EH (cell line): ENCODE measurements around the gene HLCS.
A peak's percentile ranks its signal among the peaks of the same experiment; 100 is the strongest.

Experiments used
- DNase-seq: peaks from one replicate; pipeline ENCODE4 v3.0.0-alpha.2; 2015; ENCODE audit warnings: low read depth

HLCS gene

GRCh38 chr21:36811762-36812161 is 154.7 kb downstream of the HLCS start:
- no peak for DNase-seq

- DNase-seq, result no peak
These were observed 156.0 kb downstream of the HLCS start for GRCh38 chr21:36810443-36810842.

GRCh38 chr21:36807422-36807928 is 159.0 kb downstream of the HLCS start:
- no peak for DNase-seq

DNA sequence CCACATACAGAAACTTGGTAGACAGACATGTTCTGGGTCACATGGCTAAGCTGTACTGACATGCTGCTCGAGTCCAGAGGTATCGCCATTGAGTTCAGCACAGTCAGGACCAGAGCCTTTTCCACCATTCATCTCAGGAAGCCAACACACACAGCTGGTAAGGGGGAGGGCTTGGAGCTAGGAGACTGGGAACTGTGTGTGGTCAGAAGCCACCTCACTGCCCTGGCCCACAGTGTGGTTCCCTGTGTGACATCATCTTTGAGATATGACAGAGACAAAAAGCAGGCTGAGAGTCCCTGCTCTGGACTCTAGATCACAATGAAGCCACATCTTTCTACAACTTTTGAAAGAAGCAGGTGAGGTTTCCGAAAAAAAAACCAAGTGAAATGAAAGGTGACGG is 160.4 kb downstream of the HLCS start:
- DNase-seq, result peak; percentile 58

DNA sequence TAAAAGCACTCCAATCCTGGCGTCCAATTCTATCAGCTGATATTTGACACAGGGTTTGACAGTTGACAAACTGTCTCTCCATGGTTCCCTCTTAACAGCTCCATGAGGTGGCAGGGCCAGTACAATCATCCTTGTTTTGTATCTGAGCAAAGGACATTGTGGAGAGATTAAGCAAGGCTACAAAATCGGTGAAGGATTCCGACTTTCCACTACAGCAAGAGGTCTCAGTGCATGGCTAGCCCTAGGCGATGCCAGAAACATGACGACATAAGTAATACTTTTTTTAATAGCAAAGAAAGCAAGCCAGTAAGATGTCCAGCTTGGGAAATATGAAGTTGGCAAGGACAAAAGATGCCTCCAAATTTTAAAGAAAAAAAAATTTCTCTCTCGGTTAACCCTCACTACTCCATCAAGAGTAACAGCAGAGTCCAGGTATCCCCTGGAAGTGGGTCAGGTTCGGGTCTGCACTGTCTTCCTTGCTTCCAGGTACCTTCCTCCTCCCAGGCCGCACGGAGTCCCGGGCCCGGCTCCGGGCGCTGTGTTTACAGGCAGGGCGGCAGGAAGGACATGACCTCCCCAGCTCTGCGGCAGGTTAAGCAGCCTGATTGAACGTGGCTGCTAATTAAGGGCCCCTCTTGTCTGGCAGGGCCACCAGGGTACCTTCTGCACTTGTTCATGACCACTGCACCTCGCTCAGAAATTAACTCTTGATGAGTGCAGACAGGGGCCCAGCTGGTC is 161.4 kb downstream of the HLCS start:
- DNase-seq, result no peak

DNA sequence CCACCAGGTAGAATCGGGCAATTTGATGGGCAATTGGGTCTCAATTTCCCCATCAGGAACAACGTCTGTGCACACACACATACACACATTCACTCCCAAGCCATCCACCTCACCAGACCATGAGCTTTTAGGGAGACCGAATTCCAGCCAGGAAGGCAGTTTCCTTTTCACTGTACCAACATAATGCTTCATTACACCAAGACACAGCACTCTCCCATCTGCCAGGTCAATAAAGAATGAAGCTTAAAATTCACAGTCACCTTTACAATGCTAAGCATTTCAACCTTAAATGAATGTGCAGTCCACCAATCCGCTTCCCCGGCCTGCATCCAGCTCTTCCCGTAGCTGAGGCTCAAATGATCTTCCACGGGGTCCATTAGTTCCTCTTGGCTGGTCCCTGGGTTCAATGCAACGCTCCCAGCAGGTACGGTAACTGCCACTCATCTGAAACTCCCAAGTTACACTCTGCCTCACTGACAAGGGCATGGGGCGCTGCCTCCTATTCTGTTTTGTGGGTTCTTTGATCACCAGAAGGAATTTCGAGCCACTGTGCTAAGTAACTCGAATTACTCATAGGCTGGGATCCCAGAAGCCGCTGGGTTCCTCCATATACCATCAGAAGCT is 162.5 kb downstream of the HLCS start:
- DNase-seq, result no peak

DNA sequence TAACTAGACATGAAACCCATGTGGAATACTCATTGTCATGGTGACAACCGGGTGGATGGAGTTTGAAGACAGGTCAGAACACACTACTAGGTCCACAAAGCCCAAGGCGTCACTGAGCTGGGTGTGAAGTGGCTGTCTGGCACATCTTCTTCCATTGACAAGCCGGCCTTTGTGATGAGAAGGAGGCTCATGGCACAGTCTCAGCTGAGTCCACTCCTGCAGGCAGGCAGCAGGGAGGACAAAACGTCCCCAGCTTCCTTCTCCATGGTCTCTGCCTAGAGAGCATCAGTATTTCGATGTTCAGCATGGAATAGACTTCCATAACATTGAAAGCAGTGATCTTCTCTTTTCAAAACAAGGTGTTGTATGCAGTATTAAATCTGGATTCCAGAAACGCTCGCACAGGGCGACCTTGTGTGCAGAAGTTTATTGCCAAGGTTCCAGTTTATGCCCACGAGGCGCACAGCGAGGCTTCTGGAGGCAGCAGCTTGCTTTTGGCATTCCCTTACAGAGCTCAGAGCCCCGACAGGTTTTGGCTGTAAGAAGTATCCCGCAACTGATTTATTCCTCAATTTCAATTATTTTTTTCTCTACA is 163.3 kb downstream of the HLCS start:
- no peak for DNase-seq

DNA sequence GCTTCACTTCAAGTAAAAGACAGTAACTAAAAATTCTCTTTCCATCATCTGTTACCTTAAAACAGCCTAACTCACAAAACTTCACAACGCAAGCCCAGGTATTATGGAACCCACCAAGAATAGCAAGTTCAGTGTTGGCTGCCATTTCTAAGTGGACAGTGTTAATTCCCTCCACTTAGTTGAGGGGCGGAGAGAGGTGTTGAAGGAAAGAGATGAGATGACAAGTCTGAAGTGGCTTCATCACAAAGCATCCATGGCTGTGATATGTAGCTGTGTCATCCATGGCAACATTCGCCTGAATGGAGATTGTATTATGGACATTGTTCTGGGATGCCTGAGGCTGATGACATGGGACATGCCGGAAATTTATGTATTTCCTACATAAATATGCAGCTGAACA is 165.7 kb downstream of the HLCS start:
- no peak for DNase-seq

DNA sequence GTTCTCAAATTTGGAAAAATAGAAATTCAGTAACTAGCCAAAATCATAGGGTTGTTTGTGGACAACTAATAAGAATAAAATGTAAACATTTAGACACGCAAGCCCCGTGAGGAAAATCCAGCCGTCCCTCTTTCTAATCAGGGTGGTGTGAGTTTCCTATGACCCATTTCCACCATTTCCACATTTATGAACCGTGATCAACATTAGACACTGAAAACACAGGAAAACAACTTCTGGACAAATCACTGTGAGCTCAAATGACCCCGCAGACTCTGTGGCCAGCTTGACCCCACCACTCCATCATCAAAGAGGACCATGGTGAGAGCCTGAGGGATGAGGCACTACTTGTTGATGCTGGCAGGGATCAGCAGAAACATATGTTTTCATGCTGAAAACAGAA is 166.6 kb downstream of the HLCS start:
- DNase-seq, result peak; percentile 12

DNA sequence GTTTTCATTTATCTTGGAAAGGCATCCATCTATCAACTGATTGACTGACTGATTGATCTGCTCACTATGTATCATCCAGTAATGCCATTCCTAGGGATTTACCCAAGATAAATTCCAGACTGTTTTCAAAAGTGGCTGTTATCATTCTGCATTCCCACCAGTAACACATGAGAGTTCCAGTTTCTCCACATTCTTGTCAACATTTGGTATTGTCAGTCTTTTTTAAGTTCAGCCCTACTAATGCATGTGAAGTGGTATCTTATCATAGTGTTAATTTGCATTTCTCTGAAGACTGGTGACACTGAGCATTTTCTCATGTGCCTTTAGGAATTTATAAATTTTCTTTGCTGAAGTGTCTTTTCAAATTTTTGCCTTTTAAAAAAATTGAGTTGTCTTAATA is 168.0 kb downstream of the HLCS start:
- no peak for DNase-seq

GRCh38 chr21:36796070-36796469 is 170.4 kb downstream of the HLCS start:
- DNase-seq, result no peak

DNA sequence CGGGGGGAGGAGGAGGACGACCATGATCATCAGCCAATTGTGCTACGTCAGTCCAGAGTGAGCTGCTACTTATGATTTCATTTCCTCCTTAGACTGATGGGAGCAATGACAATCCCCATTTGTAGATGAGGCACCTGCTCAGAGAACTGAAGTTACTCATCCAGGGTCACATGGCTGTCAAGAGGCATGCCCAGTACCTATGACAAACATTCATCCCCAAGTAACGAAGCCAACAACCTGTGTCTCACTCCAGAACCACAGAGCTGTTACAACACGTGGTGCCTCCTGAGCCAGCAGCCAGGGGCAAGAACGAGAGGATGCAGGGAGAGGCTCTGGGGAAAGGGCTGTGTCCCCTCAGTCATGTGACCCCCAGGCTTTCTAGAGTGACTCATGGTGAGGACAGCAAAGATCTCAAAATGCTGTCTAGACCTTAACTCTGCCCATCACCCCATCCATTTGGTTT is 173.9 kb downstream of the HLCS start:
- peak; percentile 13 for DNase-seq

- no peak for DNase-seq
These were observed 174.6 kb downstream of the HLCS start for GRCh38 chr21:36791695-36792470.

- no peak for DNase-seq
These were observed 175.3 kb downstream of the HLCS start for GRCh38 chr21:36791180-36791579.

GRCh38 chr21:36790616-36791015 is 175.9 kb downstream of the HLCS start:
- no peak for DNase-seq

DNA sequence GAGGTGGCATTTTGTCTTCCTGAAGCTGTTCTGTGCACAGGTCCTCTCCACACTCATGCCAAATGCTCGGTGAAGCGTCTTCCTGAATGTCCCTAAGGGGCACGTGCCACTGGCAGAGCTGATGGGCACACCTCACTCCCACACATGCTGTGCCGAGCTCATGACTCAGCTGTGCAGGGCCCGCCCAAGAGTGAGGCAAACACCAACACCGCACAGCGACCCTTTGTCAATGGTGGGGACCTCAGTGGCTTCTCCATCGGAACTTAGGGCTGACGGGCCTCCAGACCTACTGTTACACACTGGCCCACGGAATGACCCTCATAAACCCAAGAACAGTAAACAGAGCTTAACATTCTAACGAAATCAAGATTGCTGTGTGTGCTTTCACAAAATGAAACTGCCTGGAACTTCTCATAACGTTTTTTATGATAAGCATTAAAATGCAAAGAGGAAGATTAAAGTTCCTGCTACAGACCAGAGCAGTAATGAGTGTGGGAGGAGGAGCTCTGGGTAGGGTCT is 178.3 kb downstream of the HLCS start:
- peak; percentile 65 for DNase-seq

DNA sequence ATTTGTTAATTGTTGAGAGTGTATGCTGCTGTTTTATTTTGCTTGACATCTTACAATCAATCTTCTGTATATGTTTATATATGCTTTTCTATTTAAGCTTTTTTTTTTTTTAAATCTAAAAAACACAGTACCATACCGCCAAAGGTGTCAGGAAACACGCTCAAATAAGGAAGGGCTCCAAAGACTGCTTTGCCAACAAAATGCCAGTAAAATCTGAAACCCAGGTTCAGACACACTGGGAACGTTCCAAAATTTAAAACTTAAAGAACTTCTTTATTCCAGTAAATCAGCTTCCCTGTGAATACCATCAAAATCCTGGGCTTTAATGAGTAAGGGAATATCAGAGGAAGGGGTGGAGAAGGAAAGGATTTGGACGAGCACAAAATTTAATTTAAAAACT is 180.3 kb downstream of the HLCS start:
- DNase-seq, result no peak

DNA sequence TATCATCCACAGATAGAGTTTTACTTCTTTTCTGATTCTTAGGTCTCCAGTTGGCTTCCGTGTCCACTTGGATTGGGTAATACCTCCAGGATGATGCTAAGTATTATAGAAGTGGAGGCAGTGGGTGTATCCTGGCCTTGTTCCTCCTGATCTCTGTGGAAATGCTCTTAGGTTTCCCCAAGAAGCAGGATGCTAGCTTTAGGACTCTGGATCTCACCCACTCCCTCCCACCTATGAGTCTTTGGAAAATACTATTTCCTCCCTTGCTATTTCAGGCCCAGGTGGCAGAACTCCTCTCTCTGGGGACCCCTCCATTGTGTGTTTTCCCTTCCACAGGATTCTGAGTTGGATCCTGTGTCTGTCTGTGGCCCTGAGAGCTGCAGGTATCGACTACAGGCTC is 180.9 kb downstream of the HLCS start:
- no peak for DNase-seq

- DNase-seq, result no peak
These were observed 181.5 kb downstream of the HLCS start for GRCh38 chr21:36784947-36785346.

GRCh38 chr21:36783612-36784374 is 182.7 kb downstream of the HLCS start:
- DNase-seq, result peak; percentile 84

DNA sequence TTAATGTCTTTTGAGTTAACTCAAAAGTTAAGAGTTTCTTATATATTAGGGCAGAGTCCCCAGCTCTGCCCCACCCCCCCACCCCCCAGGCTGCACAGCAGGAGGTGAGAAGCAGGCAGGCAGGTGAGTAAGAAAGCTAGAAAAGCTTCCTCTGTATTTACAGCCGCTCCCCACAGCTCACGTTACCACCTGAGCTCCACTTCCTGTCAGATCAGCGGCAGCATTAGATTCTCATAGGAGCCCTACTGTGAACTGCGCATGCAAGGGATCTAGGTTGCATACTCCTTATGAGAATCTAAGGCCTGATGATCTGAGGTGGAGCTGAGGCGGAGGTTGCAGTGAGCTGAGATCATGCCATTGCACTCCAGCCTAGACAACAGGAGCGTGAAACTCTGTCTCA is 185.6 kb downstream of the HLCS start:
- DNase-seq, result no peak
